Stomach (tissue), 9 donors: ENCODE measurements around the gene EDIL3. TPM values are rescaled to one million over a fixed set of nuclear protein-coding genes. Genes with fewer than 3 reads are reported as not detected.
"Not testable (repeated sequence)": the region's sequence is repeated elsewhere in the genome, so short reads cannot be mapped to it uniquely, and the experiment has no call there.

Source experiments
- DNase-seq, 2 donors: peaks; one replicate each; pipeline versions ENCODE4 v3.0.0 to v3.0.0-alpha.2; 2013 to 2019
- H3K27ac ChIP-seq, 5 donors: fragments of 200-600 bp in 4 of 5; sonication (generic) in 4 of 5; one replicate each; pipeline ENCODE4 v1.5.1; 2013 to 2019; ENCODE audit warnings: mild to moderate bottlenecking in 1 of 5, moderate library complexity in 1 of 5
- H3K27me3 ChIP-seq, 3 donors: fragments of 200-600 bp; sonication (generic); one replicate each; pipeline ENCODE4 v1.5.1; 2017 to 2019; ENCODE audit warnings: mixed run types in 1 of 3
- H3K36me3 ChIP-seq, 4 donors: fragments of 200-600 bp; sonication (generic); 1 replicate in 3 of 4; 2 replicates in 1 of 4; pipeline ENCODE4 v1.5.1; 2016 to 2019
- H3K4me1 ChIP-seq, 4 donors: fragments of 200-600 bp; sonication (generic); one replicate each; pipeline ENCODE4 v1.5.1; 2016 to 2019
- H3K4me3 ChIP-seq, 4 donors: fragments of 200-600 bp; sonication (generic) in 3 of 4; one replicate each; pipeline ENCODE4 v1.5.1; 2016 to 2019; ENCODE audit warnings: mild to moderate bottlenecking in 1 of 4
- H3K9me3 ChIP-seq, 4 donors: fragments of 200-600 bp; sonication (generic); one replicate each; pipeline ENCODE4 v1.5.1; 2016 to 2019
- EP300 ChIP-seq: sonication (generic); formaldehyde crosslinking; IDR thresholded peaks from one replicate; pipeline ENCODE4 v1.6.1; 2017; ENCODE audit warnings: antibody characterized with exemption
- POLR2A ChIP-seq, 4 donors: fragments of 450-650 bp; IDR thresholded peaks; one replicate each; pipeline ENCODE4 v1.6.1; 2016; ENCODE audit warnings: antibody characterized with exemption in 4 of 4, control low read depth in 2 of 4, mild to moderate bottlenecking in 1 of 4, moderate library complexity in 1 of 4
- POLR2AphosphoS5 ChIP-seq, 3 donors: sonication (generic); formaldehyde crosslinking; IDR thresholded peaks; one replicate each; pipeline ENCODE4 v1.6.1; 2016; ENCODE audit warnings: antibody characterized with exemption in 3 of 3
- WGBS, 5 donors: extraction: QIAGEN DNeasy Blood & Tissue Kit in 3 of 5; methylation state at CpG; one replicate each; pipeline versions ENCODE4 v1.1.5 to v1.1.7; 2013 to 2018; 5-methylcytosine and 5-hydroxymethylcytosine counted together
- intact Hi-C: fragments of 100-400 bp; cut with DNase I; formaldehyde crosslinking; loops from one replicate; pipeline ENCODE4 v1.15.1; 2023; ENCODE audit warnings: low total_unique reads
- polyA plus RNA-seq, 3 donors: library from polyadenylated mRNA; stranded (reverse); fragments of 200-250 nt; gene quantifications; one replicate each; pipeline ENCODE4 v1.2.3, GENCODE V29; 2013
- total RNA-seq, 5 donors: library from RNA; depleted of rRNA; stranded (reverse); fragments of >200 nt; gene quantifications; one replicate each; pipeline versions ENCODE4 v1.1.0 to v1.2.3, GENCODE V29; 2014 to 2016
- TF ChIP-seq, protein P1 (sequence below), 7 experiments: fragments of 450-650 bp in 4 of 7; fragments of 200-600 bp in 3 of 7; sonication (generic) in 3 of 7; IDR thresholded peaks; one replicate each; pipeline ENCODE4 v1.5.1; 2016 to 2019; ENCODE audit warnings: antibody characterized with exemption in 7 of 7, control low read depth in 2 of 7, mild to moderate bottlenecking in 1 of 7
- donor health status: healthy with polysubstance abuse.
- donor health status: Bipolar disorder and iron deficiency.
- donor health status: healthy.

The EDIL3 gene
- total and polyA plus RNA-seq, 8 donors: 2.3 to 75.0 (median 14.4) TPM

DNA sequence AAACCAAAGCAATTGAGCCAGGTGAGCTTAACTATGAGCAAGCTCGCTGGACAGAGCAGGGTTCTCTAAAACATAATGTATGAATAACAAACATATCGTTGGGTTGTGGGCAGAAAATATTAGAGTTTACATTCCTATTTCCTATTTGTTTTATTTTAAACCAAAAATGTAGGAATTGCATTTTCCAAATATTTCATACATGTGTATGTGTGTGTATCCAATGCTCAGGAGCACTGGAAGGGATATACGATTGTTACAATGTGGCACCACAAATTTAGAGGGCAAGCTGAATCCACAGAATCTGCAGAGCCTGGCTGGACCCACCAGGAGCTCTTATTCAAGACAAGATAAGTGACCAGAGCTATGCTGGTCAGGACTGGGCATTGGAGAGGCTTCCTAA lies 338.7 kb downstream of the EDIL3 start:
- Histone ChIP-seq H3K4me3 (no peak overlapping the region), H3K9me3 (peaks cover 0 to 9% (median 8%) of the 10 kb centered on the region in 4 donors), H3K4me1 (no peaks in the 10 kb centered on the region), H3K36me3 (peaks cover 0 to 7% (median 0%) of the 10 kb centered on the region in 4 donors), H3K27me3 (no peaks in the 10 kb centered on the region), H3K27ac (no peak overlapping the region)
- intact Hi-C loops: no loop called here
- TF ChIP-seq POLR2AphosphoS5 (IDR thresholded peaks at IDR 0.05): no peak
- no peak for DNase-seq
- 74 to 89% (median 84%) methylated on average over 3 of the region's 3 CpGs for WGBS, 5 donors

DNA sequence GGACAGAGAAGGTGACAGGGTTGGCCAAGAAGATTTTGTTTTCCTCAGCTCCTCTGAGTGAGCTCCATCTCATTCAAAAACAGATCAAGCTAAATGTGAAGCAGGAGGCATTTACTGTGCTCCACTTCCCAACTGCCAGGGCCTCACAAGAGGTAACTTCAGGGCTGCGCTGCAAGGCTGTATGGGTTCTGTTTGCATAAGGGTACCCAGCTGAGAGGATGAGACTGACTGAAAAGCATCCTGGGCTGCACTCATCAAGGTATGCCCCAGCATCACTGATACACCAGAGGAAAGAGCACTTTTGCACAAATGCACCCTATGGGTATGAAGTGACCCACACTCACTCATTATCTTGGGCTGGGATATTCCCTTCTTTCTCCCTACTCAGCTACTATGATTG lies 347.8 kb downstream of the EDIL3 start:
- no peaks in the 10 kb centered on the region for H3K4me1 ChIP-seq
- WGBS, 5 donors: 76 to 92% (median 80%) methylated on average over 1 of the region's 1 CpG
- H3K36me3 ChIP-seq: no peaks in the 10 kb centered on the region
- no peak overlapping the region for H3K27ac ChIP-seq
- no peaks in the 10 kb centered on the region for H3K27me3 ChIP-seq
- no peak for DNase-seq
- no peaks in the 10 kb centered on the region for H3K9me3 ChIP-seq
- H3K4me3 ChIP-seq: no peak overlapping the region
- no peak for TF ChIP-seq EP300
- no peak for TF ChIP-seq POLR2AphosphoS5 (IDR thresholded peaks at IDR 0.05)
- TF ChIP-seq, protein P1, sequence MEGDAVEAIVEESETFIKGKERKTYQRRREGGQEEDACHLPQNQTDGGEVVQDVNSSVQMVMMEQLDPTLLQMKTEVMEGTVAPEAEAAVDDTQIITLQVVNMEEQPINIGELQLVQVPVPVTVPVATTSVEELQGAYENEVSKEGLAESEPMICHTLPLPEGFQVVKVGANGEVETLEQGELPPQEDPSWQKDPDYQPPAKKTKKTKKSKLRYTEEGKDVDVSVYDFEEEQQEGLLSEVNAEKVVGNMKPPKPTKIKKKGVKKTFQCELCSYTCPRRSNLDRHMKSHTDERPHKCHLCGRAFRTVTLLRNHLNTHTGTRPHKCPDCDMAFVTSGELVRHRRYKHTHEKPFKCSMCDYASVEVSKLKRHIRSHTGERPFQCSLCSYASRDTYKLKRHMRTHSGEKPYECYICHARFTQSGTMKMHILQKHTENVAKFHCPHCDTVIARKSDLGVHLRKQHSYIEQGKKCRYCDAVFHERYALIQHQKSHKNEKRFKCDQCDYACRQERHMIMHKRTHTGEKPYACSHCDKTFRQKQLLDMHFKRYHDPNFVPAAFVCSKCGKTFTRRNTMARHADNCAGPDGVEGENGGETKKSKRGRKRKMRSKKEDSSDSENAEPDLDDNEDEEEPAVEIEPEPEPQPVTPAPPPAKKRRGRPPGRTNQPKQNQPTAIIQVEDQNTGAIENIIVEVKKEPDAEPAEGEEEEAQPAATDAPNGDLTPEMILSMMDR (IDR thresholded peaks at IDR 0.05): no peak
- TF ChIP-seq POLR2A (IDR thresholded peaks at IDR 0.05): no peak
- intact Hi-C loops: no loop called here

DNA sequence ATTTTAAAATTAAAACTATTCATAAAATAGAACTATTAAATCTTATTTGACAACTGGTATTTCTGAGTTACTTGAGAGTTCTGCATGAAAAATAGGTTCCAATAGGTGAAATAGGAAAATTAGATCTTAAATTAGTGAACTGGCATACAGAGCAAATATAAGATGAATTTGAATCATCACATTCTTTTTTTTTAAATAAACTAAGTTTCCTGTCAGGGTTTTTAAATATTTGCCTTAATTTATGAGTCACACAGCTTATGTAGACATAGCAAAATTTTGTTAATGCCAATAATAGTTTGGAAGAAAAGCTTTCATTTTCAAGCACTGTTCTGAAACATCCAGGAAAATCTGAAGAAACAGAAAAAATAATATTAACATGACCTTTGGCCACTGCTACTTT lies 352.4 kb downstream of the EDIL3 start:
- intact Hi-C loops: no loop called here
- Histone ChIP-seq H3K9me3 (no peaks in the 10 kb centered on the region), H3K27ac (no peak overlapping the region), H3K4me3 (no peak overlapping the region), H3K4me1 (no peaks in the 10 kb centered on the region), H3K27me3 (no peaks in the 10 kb centered on the region), H3K36me3 (no peaks in the 10 kb centered on the region)
- DNase-seq: no peak
- TF ChIP-seq, protein P1 (IDR thresholded peaks at IDR 0.05): no peak
- TF ChIP-seq POLR2A (IDR thresholded peaks at IDR 0.05) (no peak), EP300 (no peak), POLR2AphosphoS5 (IDR thresholded peaks at IDR 0.05) (no peak)

DNA sequence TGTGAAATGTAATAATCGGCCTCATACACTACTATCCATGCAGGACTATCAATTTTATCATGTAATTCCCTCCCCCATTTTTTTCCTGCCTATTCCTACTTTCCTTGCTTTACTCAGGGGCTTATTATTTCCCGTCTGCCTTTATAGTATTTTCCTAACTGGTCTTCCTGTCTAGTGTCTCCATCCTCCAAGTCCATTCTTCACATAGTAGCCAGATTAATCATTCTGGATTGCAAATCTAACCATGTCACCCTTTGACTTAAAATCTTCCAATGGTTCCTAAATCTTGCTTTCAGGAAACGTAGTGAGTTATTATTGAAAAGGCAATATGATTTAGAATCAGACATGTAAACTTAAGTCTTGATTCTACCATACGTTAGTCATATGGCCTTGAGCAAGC lies 356.6 kb downstream of the EDIL3 start:
- DNase-seq: no peak
- 72 to 90% (median 85%) methylated on average over 4 of the region's 4 CpGs for WGBS, 5 donors
- no peaks in the 10 kb centered on the region for H3K9me3 ChIP-seq
- no peak for TF ChIP-seq EP300
- TF ChIP-seq, protein P1 (IDR thresholded peaks at IDR 0.05): no peak
- TF ChIP-seq POLR2AphosphoS5 (IDR thresholded peaks at IDR 0.05): no peak
- no peak for TF ChIP-seq POLR2A (IDR thresholded peaks at IDR 0.05)
- H3K36me3 ChIP-seq: no peaks in the 10 kb centered on the region
- H3K27me3 ChIP-seq: no peaks in the 10 kb centered on the region
- no peaks in the 10 kb centered on the region for H3K4me1 ChIP-seq
- H3K27ac ChIP-seq: no peak overlapping the region
- H3K4me3 ChIP-seq: no peak overlapping the region
- intact Hi-C loops: no loop called here

DNA sequence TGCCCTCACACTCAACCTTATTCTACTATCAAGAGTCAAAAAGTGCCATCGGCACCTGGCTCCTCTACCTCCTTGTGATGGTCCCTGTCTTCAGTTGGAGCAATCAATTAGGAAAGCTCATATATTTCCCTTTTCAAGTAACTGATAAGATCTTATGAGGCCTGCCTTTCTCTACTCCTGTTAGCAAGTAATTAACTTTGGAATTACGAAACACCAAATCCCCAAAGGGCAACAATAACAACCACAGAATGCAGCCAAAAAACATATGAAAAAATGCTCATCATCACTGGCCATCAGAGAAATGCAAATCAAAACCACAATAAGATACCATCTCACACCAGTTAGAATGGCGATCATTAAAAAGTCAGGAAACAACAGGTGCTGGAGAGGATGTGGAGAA lies 366.2 kb downstream of the EDIL3 start:
- H3K4me3 ChIP-seq, H3K4me1 ChIP-seq, intact Hi-C loops, H3K9me3 ChIP-seq, H3K27me3 ChIP-seq, H3K27ac ChIP-seq, H3K36me3 ChIP-seq, DNase-seq: not testable (repeated sequence)
- WGBS, 5 donors: 86 to 94% (median 92%) methylated on average over 2 to 3 of the region's 3 CpGs
